ENCODE measurements around the gene COIL.
"Not testable (repeated sequence)": the region's sequence is repeated elsewhere in the genome, so short reads cannot be mapped to it uniquely, and the experiment has no call there.

Gene COIL

DNA sequence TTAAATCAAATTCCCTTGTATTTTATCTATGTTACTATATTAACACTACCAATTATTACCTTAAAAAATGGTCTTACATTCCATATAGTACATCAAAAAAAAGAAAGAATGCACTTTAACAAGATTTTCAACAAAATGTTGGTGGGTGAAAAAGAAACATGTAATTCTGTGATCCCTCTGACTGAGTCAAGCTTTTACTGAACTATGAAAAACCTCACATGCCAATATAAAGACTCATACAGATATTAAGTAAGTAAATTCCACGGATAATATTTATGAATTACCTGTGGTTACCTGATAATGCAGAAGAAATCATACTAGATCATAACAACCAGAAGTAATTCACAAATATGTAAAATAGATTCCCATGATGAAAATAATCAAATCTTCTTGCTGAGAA is 12.4 kb downstream of the COIL start:
- no peak for TF ChIP-seq TAF1 (IDR thresholded peaks at IDR 0.05; ENCODE audit: borderline replicate concordance, low read depth, low read length)
- no peak for TF ChIP-seq POLR2A (IDR thresholded peaks at IDR 0.05; ENCODE audit: low read depth, low read length)
- TF ChIP-seq POLR2AphosphoS5 (IDR thresholded peaks at IDR 0.05; ENCODE audit: low read depth, low read length), result no peak
- FAIRE-seq, result no peak
- no peak for DNase-seq (ENCODE audit: insufficient read length)

DNA sequence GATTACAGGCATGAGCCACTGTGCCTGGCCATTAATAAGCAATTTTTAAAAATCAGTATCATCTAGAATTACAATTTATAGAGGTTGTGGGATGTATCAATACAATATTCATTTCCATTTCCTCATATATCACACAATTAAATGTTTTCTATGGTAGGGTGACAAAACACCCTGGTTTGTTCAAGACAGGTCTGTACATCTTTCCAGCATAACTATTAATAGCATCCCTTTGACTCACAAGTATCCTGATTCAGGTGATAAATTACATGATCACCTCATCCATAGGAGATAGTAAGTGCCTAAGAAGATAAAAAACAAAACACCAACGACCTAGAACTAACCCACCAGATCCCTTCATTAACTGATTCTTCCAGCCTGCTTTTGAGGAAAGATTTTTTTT is 13.1 kb downstream of the COIL start:
- DNase-seq (ENCODE audit: insufficient read length), result no peak
- no peak for TF ChIP-seq POLR2AphosphoS5 (IDR thresholded peaks at IDR 0.05; ENCODE audit: low read depth, low read length)
- TF ChIP-seq POLR2A (IDR thresholded peaks at IDR 0.05; ENCODE audit: low read depth, low read length), result no peak
- no peak for TF ChIP-seq TAF1 (IDR thresholded peaks at IDR 0.05; ENCODE audit: borderline replicate concordance, low read depth, low read length)
- FAIRE-seq, result no peak

DNA sequence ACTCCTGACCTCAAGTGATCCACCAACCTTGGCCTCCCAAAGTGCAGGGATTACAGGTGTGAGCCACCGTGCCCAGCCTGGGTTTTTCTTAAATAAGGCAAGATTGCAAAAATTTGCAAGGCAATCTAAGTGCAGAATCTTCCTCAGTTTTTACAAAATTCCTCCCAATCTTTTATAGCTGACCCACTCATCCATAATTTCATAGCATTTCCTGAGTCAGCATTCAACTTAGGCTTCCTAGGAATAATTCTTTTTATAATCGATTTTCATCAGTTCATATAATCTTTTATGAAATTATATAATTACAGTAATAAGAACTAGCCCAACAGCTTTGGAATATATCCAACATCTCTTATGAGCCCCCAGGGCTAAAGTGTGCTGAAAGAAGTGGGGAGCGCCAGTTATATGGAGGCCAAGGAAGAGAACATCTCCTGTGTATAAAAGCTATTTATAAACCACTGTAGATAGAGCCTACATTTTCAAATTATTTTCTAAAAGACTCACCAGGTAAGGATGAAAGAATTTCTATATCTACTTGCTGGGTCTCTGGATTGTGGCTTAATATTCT is 14.8 kb downstream of the COIL start:
- FAIRE-seq, result no peak
- TF ChIP-seq POLR2AphosphoS5 (IDR thresholded peaks at IDR 0.05; ENCODE audit: low read depth, low read length), result no peak
- no peak for TF ChIP-seq TAF1 (IDR thresholded peaks at IDR 0.05; ENCODE audit: borderline replicate concordance, low read depth, low read length)
- no peak for TF ChIP-seq POLR2A (IDR thresholded peaks at IDR 0.05; ENCODE audit: low read depth, low read length)
- DNase-seq (ENCODE audit: insufficient read length), result no peak

DNA sequence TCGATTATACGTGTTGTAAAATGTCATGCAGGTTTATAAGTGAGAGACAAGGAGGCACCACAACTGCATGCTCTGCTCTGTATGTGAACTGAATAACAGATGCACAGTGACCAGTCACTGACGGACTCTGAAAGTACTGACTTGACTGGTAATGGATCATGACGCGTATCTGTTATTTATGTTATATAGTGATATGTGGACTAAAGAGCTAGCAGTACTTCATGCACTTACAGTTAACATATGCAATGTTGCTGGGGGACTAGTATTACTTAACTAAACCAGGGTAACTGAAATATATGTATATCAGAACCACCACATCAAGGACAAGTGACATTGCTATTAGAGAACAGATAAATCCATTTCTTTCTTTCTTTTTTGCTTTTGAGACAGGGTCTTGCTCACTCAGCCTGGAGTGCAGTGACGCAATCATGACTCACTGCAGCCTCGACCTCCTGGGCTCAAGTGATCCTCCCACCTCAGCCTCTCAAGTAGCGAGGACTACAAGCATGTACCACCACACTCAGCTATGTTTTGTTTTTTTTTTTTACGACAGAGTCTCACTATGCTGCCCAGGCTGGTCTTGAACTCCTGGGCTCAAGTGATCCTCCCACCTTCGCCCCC is 17.2 kb downstream of the COIL start:
- TF ChIP-seq TAF1 (IDR thresholded peaks at IDR 0.05; ENCODE audit: borderline replicate concordance, low read depth, low read length) (no peak), POLR2A (IDR thresholded peaks at IDR 0.05; ENCODE audit: low read depth, low read length) (no peak), POLR2AphosphoS5 (IDR thresholded peaks at IDR 0.05; ENCODE audit: low read depth, low read length) (no peak)
- DNase-seq (ENCODE audit: insufficient read length) (no peak), FAIRE-seq (no peak)

DNA sequence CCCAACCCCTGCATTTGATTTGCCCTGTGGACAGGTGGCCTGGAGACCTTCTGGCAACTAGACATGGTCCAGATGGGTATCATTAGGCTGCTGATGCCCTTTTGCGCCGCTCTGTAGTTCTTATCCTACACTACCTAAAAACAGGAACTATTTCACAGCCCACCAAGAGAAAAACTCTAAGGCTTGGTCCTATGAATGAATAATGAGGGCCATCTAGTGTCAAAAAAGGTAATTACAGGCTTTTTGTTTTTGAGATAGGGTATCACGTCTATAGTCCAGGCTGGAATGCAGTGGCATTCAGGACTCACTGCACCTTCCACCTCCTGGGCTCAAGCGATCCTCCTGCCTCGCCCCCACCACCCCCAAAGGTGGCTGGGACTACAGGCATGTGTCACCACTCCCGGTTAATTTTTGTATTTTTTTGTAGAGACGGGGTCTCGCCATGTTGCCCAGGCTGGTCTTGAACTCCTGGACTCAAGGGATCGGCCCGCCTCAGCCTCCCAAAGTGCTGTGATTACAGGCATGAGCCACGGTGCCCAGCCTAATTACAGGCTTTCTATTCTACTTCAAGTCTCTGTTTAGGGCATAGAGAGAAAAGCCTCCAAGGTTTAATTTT is 20.9 kb downstream of the COIL start:
- DNase-seq (ENCODE audit: insufficient read length) (peak; percentile 27), FAIRE-seq (no peak)
- TF ChIP-seq POLR2A (IDR thresholded peaks at IDR 0.05; ENCODE audit: low read depth, low read length) (no peak), POLR2AphosphoS5 (IDR thresholded peaks at IDR 0.05; ENCODE audit: low read depth, low read length) (no peak), TAF1 (IDR thresholded peaks at IDR 0.05; ENCODE audit: borderline replicate concordance, low read depth, low read length) (no peak)

DNA sequence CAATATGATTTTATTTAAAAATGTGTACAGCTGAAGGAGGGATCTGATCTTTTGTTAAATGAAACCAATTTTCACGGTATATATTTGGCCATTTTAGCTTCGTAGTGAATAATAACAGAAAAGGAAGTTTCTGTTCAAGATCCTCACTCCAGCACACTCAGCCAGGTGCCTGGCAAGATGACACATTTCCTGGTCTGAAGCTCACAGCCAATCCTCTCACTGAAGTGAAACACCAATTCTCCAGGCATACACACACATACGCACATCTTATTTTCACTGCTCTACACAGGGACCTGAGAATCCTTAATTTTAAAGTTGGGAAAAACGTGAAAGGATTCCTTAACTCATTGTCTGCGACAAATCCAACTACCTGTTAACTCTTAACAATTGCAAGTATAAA is 22.6 kb downstream of the COIL start:
- FAIRE-seq; DNase-seq (ENCODE audit: insufficient read length): not testable (repeated sequence)

DNA sequence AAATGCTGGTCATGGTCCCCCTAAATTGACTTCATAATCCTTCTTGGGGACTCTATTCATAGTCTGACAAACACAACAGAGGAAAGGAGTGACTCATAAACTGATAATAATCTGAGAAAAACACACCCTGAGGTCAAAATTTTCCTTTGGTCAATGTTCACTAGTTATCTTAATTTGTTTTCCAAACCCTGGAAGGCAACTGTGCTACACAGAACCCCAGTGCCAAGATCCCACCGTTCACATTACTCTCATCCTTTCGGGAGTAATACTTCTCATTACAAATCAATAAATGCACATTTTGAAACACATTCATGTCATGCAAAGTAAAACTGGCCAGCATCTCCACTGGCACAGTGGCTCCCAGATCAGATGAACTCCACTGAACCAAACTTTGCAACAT is 23.2 kb downstream of the COIL start:
- TF ChIP-seq POLR2AphosphoS5 (IDR thresholded peaks at IDR 0.05; ENCODE audit: low read depth, low read length) (no peak), POLR2A (IDR thresholded peaks at IDR 0.05; ENCODE audit: low read depth, low read length) (no peak), TAF1 (IDR thresholded peaks at IDR 0.05; ENCODE audit: borderline replicate concordance, low read depth, low read length) (no peak)
- no peak for FAIRE-seq

DNA sequence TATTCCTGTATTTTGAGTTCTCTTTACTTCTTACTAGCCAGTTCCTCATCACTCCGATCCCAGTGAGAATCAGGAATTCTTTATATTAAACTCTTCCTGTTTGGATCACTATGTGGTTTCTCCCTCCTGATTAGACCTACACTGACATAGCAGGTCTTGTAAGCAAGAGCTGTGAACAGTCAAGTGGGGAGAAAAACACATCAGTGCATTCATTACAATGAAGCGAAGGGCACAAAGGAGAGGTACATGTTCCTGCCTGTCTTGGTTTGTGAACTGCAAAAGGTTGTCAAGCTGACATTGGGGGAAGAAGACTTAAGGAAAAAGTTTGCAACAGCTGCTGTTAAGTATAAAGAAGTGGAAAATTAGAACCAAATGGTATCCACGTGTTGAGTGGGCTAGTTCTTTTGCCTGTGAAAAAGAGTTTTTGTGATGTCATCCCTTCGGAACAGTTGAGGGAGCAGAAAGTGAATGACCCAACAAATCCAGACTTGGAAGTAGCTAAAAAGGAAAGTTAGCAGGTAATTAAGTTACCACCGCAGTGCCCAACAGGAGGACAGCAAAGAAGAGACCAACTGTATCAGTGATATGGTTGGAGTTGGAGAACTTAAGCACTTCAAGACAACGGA is 24.0 kb downstream of the COIL start:
- DNase-seq (ENCODE audit: insufficient read length) (no peak), FAIRE-seq (no peak)
- no peak for TF ChIP-seq TAF1 (IDR thresholded peaks at IDR 0.05; ENCODE audit: borderline replicate concordance, low read depth, low read length)
- no peak for TF ChIP-seq POLR2AphosphoS5 (IDR thresholded peaks at IDR 0.05; ENCODE audit: low read depth, low read length)
- TF ChIP-seq POLR2A (IDR thresholded peaks at IDR 0.05; ENCODE audit: low read depth, low read length), result no peak

More for the DNA sequence above, 23.2 kb downstream of the COIL start:
- no peak for DNase-seq (ENCODE audit: insufficient read length)

DNA sequence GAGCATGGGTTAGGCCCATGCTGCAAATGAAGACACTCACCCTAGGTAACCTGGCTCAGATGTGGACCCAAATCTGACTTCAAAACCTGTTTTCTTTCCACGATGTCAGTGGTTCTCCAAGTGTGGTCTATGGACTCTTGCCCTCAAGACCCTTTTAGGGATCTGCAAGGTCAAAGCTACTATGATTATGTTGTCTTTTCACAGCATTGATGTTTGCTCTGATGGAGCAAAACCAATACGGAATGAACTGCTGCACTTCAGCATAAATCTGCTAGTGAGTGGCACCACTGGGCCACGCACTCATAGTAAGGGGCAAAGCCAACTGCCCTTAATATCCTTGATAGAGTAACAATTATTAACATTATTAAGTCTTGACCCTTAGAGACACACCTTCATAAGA is 25.4 kb downstream of the COIL start:
- TF ChIP-seq TAF1 (IDR thresholded peaks at IDR 0.05; ENCODE audit: borderline replicate concordance, low read depth, low read length), result no peak
- no peak for TF ChIP-seq POLR2A (IDR thresholded peaks at IDR 0.05; ENCODE audit: low read depth, low read length)
- no peak for TF ChIP-seq POLR2AphosphoS5 (IDR thresholded peaks at IDR 0.05; ENCODE audit: low read depth, low read length)
- FAIRE-seq, result no peak
- DNase-seq (ENCODE audit: insufficient read length), result no peak

DNA sequence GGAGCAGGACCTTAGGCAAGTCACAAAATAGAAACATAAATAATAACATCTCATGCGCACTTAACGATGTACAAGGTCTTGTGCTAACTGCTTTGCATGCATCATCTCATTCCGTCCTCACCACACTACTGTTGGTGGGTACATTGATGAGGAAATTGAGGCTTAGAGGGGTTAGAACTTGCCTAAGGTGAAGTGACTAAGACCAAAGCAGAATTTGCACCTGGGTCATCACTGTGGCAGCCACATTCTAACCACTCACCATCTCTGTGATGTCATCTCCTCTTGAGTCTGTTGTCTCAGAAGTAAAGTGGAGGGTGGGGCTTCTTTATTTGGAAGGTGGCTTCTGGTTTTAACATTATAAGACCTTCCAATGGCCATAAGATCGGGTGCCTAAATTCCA is 26.6 kb downstream of the COIL start:
- no peak for FAIRE-seq
- TF ChIP-seq POLR2AphosphoS5 (IDR thresholded peaks at IDR 0.05; ENCODE audit: low read depth, low read length), result no peak
- no peak for TF ChIP-seq TAF1 (IDR thresholded peaks at IDR 0.05; ENCODE audit: borderline replicate concordance, low read depth, low read length)
- TF ChIP-seq POLR2A (IDR thresholded peaks at IDR 0.05; ENCODE audit: low read depth, low read length), result no peak
- DNase-seq (ENCODE audit: insufficient read length), result no peak

DNA sequence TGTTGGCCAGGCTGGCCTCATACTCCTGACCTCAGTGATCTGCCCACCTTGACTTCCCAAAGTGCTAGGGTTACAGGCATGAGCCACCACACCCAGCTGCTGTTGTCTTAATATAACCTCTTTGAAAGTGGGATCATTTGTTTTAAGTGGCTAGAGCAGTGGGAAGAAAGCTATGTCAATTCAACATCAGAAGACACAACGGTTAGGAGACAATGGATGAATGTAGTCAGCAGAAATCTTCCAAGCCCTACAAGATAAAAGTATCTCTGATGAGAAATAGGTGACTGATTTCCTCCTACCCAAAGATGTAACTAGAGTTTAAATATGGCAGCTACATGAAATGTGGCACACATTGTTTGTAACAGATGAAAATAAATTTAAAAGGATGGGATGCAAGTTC is 27.0 kb downstream of the COIL start:
- FAIRE-seq (no peak), DNase-seq (ENCODE audit: insufficient read length) (no peak)
- TF ChIP-seq TAF1 (IDR thresholded peaks at IDR 0.05; ENCODE audit: borderline replicate concordance, low read depth, low read length) (no peak), POLR2A (IDR thresholded peaks at IDR 0.05; ENCODE audit: low read depth, low read length) (no peak), POLR2AphosphoS5 (IDR thresholded peaks at IDR 0.05; ENCODE audit: low read depth, low read length) (no peak)
